NCI-H1694 (cell line): Measurements from ENCODE around the gene WDR19.
A peak's percentile ranks its signal among the peaks of the same experiment; 100 is the strongest.

Source experiments
- DNase-seq: peaks from one replicate; lab custom pipeline; 2025; lab: John Stamatoyannopoulos, UW

The WDR19 gene

DNA sequence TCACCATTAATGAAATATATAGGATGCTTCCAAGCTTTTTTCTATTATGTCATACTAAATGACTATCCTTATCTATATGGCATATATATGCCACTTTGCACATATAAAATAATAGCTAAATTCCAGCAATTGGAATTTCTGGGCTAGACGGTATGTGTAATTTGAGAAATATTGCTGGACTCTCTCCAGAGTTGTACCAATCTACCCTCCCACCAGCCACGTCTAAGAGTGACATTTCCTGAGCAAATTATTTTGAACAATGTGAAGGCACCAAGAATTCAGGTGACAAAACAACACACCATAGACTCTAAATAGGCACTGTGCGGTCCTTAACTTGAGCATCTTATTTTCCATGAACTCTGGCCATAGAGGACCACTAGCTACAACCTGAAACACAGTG lies 121.5 kb downstream of the WDR19 start:
- DNase-seq: no peak

DNA sequence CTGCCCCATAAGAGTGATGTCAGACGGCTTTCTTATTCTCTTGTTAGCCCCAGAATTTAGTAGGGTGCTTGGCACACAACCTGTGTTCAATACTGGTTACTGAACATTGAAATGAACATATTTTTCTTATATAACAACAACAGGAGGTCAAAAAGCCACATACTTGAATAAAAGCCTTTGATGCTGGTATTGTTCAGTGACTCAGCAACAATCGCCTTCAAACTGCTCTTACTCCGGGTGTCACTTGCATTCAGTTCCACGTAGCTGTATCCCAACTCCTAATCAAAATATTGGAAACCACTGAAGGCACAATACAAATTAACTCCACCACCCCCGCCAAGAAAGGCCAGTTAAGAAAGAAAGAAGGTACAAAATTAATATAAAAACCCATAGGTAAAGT lies 122.3 kb downstream of the WDR19 start:
- no peak for DNase-seq

DNA sequence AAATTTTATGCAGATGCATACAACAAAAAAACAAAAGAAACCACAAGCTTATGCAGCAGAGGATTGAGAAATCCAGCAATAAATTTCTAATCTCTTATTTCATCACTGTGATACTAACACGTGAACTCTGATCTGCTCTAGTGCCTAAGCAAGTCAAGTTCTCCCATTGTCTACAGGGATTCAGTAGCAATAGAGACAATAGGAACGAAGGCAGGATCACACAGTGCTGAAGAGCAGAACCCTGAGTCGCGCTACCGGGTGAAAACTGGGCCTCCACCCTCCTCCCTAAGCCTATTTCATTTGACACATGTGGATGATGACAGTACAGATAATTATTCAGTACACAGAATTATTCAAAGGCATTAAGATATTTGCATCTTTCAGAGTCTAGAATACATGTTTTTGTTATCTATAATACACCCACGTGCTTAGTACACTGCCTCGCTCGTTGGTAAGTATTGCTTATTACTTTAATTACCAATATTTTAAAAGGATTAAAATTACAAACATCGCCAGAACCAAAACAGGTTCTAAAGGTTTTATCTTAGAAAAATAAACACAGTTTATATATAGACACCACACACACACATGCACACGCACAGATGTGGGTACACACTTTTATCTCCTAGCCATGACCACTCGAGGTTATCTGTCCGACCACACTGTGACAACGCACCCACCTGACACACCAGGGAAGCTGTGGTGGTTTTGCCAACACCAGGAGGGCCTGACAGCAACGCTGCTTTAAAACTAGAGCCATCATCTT lies 123.8 kb downstream of the WDR19 start:
- DNase-seq: no peak

DNA sequence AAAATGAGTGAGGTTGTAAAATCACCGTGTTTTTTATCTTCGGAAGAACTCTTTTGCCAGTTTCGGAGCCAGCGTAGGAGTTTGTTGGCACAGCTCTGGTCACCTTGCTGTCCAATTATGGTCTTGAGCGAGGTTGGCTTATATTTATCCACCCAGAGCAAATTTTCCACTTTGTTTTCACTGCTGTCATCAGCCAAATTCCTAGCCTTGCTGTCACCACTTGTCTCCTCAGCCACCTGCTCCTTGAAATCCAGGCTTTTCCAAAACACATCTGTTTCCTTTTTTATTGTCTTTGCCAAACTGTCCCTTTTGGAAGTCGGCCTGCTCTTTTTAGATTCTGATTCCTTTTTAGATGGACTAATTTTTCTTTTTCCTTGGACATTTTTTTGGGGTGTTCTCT lies 126.3 kb downstream of the WDR19 start:
- DNase-seq: peak; percentile 32

DNA sequence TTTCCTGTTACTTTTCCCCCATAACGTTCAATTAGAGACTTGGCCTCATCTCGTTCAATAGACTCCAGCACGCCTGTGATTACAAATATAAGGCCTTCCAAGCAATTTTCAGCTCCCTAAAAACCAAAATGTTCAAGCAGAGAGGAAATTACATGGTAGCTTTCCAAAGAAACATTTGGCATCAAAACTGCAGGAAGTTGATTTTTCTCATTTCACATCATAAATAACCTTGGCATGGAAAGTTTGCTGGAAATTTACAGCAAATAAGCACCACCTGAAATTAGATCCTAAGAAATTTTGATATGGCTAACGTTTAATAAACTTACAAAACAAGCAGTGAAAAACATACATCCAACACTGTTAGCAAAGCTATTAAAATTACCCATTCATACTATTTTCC lies 130.5 kb downstream of the WDR19 start:
- DNase-seq: no peak

DNA sequence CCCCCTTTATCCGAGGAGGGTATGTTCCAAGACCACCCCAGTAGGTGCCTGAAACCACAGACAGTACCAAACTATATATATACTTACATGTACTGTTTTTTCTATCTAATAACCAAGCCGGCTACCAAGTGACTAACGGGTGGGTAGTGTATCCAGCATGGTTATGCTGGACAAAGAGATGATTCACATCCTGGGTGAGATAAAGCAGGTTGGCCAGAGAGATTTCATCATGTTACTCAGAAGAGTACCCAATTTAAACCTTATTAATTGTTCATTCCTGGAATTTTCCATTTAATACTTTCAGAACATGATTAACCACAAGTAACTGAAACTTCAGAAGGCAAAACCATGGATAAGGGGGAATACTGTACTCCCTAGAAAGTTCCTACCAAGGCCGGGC lies 137.3 kb downstream of the WDR19 start:
- DNase-seq: no peak

DNA sequence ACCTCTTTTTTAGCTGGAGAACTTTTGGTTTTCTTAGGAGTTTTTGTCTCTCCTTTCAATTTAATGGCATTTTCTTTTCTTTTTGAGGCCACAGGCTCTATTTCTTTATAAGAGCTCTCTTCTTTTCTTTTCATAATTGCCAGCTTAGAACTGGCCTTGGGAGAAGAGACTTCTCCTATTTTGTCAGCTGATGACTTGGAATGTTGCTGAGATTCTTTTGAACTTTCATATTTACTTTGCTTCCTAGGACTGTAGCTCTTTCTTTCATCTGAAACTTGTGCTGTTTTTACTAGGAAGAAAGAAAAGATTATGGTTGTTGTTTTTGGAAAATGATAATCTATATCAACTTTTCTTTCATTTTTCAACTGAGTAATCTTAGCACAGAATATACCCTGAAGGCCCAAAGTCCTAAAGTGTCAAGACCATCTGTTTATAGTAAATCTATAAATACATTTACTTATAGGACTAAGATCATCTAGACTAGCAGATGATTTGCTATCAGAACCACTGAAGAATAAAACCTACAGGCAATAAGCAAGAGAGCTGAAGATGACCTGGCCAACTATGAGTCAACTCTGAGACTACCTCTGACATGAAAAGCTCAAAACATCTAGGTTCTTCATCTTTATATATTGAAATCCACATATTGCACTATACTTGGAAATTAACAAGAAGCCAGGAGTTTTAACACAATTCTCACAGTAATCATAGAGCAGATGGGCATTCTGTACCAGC lies 138.2 kb downstream of the WDR19 start:
- DNase-seq: no peak

DNA sequence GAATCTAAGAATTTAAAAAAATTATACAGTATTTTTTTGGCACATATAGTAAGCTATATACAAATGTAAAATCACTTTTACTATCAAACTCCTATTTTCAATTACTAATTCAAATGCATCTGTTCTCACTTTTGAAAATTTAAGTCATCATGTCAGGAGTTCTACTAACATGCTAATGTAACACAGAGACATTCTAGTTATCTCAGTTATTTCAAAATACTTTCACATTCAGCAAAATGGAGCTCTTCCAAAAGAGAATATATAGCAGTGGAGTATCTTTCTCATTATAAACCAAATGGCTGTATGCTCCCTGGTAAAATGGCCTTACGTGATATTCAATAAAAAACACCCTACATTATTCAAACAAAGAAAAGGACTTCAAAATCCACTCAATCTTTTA lies 141.5 kb downstream of the WDR19 start:
- no peak for DNase-seq

DNA sequence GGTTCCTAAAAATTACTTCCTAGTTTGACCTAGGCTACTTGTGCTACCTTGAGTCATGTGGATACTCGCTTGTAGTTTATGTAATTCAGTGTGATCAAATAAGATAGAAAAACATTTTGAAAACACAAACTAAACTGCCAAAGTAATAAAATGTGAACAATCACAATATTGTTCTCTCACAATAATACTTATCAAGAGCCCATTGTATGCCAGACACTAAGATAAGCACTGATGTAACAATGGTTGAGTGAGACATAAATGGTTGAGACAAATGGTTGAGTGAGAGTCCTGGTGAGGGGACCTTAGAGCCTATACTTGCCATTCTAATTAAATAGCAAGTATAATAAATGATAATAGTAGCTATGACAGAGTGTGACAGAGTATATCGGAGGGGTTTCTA lies 142.1 kb downstream of the WDR19 start:
- no peak for DNase-seq

DNA sequence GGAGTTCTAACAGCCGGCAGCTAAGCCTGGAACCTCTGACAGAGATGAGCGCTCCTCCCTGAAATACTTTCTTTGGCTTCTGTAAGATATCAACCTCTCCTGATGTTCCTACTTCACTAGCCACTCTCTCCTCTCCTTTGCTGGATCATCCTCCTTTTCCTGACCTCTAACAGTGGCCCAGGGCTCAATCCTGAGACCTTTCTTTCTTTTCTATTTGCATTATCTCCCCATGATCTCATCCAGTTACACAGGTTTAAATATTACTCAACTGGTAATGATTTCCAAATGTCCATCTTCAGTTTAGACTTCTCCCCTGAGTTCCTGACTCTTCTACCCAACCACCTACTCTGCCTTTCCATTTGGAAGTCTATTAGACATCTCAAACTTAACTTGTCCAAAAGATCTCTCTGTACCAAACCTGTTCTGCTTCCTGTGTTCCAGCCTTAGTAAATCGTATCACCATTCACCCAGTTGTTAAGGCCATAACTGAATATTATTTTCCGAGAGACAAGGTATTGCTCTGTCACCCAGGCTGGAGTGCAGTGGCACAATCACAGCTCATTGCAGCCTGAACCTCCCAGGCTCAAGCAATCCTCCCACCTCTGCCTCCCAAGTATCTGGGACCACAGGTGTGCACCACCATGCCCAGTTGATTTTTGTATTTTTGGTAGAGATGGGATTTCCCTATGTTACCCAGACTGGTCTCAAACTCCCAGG lies 142.7 kb downstream of the WDR19 start:
- no peak for DNase-seq

DNA sequence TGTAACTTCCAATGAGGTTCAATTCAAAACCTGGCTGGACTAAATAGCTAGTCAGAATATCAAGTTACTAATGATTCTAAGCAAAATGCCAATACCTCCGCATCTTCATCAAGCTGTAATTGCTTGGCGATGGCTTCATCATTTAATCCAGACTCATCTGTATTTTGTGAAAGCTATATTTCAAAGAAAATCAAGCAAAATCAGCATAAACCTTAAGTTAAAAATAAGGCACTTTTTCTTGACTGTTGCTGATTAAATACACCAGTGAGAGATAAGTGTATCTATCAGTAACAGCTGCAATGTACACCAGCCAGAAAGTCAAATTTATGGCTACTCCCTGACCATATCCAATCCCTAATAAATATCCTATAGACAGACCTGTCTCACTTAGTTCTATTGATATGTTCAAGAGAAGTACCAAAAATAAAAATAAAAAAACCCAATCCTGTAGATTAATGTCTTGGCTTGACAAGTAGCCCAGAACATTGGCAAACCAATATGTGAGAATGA lies 144.2 kb downstream of the WDR19 start:
- DNase-seq: no peak

DNA sequence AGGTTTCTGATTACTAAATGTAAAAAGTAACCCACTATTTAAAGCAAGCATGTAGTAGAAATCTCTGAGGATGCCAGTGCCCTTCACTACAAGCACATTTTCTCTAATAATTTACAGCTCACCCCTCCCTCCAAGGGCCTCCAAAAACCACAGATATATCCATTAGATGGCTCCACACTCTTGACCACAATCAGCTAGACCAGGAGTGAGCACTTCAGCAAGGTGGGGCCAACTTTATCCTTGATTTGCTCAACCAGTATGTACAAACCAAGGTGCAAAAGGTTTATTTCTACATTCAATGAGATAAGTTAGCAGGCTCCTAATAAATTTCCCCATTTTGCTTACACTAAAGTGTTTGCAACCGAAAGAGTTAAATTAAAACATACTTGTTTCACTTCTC lies 148.0 kb downstream of the WDR19 start:
- DNase-seq: no peak

DNA sequence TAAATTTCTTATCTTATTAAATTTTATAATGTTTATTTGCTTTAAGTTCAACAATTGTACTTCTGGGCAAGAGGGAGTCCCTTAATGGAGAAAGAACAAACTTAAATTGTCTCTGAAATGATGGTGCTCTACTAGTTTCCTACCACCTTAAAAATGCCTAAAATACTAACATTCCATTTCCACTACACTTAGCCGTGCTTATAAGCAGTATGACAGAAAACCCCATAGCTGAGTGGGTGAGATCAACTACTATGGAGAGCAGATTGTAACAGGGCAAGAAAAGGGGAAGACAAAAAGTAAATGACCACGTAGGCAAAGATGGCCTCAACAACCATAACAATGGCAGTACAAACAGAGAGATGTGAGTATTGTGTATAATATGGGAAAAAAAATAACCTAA lies 148.9 kb downstream of the WDR19 start:
- no peak for DNase-seq
